ENCODE data around the gene ATG7.

The ATG7 gene

DNA sequence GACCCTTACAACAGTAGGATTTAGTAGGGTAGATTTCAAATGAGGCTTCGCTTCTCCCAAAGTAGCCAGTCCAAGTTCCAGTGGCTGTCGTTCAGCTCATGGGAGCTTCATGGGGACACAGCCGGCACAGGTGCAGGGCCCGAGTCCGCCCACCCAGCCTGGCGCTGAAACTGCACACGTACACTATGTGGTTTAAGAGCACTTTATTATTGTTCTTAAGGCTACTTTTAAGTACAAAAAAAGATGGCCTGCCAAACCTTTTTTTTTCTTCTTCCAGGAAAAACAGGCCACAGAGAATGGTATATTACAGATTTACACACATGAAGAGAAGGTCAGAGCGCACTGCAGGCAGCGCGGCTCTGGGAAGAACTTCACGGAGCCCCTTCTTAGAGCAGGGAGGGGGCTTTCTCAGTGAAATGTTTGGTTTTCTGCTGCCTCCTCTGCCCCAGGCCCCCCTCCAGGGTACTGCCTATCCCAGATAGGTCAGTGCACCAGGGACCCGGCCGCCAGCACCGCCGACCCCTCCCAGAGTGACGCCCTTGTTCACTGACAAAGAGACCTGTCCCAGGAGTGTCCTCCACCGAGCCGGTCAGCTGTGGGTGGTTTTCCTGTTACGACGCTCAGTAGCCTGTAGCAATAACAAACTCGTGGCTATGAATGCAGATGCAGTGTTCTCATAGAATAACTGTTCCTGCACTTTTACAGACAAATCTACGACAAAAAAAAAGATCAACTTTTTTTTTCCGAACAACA lies 283.9 kb downstream of the ATG7 start:
- DNase-seq (ENCODE audit: low spot score) = no peak

DNA sequence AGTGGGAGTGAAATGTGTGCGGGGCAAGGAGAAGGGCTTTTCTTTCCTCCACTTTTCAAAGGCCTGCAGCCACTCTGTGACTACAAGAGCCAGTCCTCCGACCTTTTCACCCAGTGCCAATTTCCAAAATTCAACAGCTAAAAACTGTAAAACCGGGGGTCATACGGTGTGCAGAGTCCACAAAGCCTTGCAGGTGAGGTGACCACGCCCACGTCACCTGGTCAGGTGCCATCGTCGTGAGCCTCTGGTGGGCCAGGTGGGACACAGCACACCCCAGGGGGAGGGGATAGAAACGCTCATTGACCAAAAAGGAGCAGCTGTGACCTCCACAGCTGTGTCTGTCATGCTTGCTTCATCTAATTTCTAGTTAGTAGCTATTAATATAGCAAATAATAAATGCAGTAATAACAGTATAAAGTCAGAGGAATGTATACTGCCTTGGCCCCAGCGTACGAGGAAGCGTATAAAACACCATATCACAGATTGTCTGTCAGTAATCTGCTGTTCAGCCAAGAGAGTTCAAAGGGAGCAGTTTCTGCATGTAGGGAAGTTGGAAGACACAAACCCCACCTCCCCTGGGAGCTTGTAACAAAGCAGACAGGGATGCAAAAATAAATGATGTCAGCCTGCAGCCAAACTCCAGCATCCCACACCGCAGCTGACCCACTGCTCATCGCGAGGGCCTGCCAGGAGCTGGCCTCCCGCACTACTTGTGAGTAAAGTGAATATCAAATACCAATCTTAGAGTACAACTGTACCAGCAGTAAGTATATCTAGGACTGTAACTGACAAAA lies 284.9 kb downstream of the ATG7 start:
- no peak for DNase-seq (ENCODE audit: low spot score)

DNA sequence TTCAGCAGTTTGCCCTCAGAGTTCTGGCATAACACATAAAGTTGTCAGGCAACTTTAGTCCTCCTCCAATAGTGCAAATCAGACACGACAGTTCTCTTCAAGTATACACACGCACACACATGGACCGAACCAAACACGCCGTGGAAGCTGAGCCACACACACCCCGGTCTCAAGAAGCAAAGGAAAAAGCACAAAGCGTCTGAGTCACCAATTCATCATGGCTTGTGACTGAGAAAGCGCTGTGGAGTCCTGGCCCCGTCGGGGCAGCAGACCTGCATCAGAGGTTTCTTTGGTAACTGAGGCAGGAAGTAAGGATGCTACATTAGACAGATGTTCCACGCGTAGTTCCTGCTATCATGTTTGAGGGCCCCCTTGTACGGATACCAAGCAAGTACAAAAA lies 285.8 kb downstream of the ATG7 start:
- DNase-seq (ENCODE audit: low spot score) = no peak

DNA sequence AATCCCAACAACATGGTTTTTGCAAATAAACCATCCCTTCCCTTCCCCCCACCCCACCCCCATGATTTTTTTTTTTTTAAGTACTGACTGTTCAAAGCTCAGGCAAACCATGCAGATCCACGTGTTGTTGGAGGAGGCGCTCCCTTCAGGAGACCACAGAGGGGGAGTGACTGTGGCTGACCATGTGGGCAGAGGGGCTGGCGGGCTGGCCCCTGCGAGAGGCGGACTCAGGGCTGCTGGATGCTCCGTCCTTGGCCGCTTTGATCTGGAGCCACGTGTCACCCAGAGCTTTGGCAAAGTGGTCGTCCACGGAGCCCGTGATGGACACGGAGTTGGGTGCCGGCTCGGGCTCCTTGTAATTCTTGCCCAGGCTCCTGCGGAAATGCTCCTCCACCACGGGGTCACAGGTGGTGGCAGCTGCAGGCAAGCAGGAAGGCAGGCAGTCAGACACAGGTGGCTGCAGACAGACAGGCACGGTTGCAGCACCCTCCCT lies 286.3 kb downstream of the ATG7 start:
- no peak for DNase-seq (ENCODE audit: low spot score)

DNA sequence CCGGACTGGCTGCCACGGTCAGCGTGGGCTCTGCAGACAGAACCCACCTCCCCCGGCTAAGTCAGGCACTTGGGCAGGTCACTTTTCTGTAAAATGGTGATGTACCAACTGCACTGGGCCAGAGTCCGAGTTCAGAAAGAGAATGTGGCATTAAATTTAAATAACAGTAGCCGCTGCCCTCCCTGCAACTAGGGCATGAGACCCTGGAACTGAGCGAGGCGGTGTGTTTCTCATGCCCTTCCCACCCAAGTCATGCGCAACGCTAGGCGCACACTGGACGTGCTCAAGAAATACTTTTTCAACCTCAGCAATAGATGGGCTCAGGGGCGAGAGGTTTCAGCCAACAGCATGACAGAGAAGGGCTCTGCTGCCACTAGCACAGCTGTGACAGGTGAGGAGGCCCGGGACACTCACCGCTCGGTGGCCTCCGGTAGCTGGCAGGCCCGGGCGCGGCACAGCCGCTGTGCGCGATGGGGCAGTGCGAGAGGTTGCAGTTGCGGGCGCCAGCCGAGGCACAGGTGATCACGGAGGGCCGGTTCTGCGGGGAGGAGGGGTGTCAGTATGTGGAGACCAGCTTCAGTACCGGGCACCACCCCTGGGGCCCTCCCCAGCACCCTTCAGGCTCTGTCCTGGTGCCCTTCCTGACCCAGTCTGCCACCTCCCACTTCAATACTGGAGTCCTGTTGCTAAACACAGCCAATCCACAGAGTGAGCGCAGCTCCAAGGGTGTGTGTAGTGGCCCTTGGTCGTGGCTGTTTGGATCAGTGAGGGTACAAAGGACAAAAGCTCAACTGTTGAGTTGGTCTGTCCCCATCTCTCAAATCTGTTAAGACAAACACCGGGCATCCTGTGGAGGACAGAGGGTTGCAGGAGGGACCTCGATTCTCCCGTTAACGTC lies 287.0 kb downstream of the ATG7 start:
- no peak for DNase-seq (ENCODE audit: low spot score)

DNA sequence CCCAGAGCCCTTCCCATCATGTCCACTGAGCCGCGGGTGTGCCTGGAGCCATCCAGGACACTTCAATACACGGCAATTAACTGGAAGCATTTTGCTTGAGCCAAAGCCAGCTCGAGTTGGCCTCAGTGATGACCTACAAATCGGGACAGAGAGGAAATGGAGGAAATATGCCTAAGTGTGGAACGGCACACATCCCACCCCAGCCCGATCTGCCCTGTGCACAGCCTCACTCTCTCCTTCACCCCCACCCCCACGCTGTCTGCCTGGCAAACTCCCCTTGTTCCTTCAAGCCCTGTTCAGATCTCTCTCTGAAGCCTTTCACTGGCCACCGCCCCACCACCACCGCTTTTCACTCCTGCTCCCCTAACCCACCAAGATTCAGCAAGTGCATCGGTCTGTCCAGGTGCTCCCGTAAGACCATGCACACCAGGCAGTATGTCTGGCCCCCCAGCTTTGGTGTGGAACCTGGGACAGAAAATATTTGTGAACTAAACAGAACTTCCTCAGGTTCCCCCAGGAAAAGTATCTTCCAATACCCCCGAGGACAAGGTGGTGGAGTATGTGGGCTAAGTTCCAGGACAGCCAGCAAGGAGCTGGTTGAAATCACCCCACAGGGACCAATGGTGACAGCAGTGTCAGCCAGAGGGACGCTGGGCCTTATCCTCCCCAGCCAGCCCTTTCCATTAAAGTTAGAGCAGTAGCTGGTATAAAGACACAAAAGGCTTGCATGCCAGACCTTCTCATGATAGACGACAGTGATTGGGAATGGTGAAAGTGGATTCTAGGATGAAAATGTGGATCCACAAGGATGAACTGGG lies 287.8 kb downstream of the ATG7 start:
- no peak for DNase-seq (ENCODE audit: low spot score)

DNA sequence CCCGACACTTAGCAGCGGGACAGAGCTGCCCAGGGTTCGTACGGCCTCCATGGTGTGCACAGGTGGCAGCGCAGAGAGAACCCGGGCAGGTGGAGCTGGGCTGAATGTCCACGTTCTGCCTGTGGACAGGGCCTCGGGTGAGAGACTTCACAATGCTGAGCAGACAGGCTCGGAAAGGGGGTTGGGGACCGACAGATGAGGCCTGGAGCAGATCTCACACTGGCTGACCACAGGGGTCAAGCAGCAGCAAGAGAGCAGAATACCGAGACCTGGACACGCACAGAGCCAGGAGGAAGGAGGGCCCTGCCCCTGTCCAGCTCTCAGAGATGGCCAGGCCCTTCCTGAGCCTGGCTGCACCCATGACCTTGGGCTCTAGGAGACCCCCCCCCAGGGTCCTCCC lies 288.5 kb downstream of the ATG7 start:
- DNase-seq (ENCODE audit: low spot score) = no peak

DNA sequence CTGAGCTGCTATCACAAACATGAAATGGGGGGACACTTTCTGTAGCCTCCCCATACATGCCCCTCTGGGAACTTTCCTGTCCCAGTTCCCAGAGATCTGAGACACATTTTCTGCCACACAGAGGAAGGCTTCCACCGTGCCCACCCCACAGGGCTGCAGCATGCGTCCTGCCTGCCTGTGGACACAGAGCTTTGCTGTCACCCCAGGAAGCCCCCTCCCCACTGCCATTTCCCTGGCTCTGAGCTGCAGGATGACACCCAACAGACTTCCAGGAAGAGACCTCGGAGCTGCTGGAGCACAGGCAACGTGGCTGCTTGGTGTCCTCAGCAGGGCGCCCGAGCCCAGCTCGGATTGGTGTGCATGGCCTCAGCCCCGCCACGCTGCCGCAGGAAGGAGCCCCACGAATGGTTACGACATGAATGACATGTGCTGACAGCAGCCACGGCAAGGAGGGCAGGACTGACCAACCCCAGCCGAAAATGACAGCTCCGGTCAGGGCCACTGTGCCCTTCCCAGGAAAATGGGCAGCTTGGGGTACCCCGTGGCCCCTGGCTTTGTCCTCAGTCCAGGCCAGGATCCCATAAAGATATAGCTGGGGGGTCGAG lies 290.2 kb downstream of the ATG7 start:
- DNase-seq (ENCODE audit: low spot score) = no peak

DNA sequence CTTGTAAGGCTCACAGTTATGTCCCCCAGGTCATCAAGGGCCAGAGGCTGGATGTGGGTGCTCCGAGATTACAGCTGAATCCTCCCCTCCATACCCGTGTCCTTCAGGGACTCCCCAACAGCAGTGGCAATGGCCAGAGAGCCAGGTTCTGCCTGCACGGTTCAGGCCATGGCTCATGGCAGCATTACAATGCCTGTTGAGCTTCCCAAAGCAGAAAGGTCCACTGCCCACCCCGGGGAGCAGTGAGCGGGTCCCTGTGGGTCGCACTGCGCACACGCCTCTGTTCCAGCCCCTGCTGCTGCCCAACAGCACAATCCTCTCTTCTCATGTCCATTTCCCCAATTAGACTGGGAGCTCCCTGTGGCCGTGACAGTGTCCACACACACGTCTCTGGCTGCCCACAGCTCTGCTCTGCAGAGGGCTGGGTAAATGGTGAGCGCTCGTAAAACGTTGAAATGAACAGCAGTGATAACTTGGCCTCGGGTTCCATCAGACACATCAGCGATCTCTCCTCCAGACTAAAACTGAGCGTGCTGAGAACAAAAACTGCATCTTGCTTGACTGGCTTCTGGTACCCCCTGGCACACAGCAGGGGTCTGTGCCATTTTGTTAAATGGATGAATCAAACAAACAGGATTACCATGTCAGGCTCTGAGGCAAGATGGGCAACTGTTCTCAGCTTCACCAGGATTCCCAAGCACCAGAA lies 291.1 kb downstream of the ATG7 start:
- no peak for DNase-seq (ENCODE audit: low spot score)

DNA sequence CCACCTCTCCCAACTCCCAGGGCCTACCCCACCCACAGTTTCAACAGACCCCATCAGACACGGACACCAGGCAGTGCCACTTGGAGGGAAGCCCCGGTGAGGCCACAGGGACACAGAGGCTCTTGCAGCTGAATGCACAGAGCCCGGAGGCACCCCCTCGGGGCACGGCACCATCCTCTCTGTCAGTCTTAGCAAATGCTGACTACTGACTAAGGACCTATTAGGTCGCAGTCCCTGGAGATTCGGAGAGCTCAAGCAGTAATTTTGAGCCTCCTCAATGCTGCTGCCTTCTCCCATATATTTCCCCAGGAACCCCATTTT lies 291.6 kb downstream of the ATG7 start:
- DNase-seq (ENCODE audit: low spot score) = no peak

DNA sequence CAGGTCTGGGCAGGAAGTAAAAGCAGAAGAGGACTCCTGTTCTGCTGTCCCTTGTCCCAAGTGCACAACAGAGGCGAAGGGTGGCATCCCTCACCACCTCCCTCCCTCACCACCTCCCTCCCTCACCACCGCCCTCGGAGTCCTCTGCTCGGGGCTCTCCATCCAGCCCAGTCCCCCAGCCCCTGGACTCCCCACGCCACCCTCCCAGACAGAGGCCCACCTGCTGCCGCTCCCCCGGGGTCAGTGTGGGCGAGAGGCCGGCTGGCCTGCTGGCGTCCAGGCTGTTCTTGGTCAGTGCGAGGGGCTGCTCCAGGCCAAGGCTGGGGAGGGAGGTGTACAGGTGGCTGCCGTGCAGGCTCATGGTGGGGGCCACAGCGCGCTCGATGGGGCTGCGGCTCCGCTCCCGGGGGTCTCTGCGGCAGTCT lies 292.4 kb downstream of the ATG7 start:
- DNase-seq (ENCODE audit: low spot score) = no peak

DNA sequence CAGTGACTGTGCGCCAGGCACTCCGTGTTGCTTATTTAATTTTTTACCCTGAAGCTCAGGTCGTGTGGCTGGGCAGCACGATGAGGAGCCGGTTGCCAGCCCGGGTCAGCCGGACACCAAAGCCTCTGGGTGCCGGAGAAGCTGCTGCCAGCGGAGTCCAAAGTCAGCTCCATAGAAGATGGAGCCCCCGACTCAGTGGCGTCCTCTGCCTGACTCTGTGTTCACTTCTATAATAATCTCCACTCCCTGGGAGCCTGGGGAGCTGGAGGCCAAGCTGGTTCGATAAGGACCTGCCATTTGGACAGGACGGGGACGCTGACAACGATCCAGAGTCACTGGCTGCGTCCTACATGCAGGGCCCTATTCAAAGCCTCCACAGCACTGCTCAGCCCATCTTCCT lies 292.9 kb downstream of the ATG7 start:
- no peak for DNase-seq (ENCODE audit: low spot score)

DNA sequence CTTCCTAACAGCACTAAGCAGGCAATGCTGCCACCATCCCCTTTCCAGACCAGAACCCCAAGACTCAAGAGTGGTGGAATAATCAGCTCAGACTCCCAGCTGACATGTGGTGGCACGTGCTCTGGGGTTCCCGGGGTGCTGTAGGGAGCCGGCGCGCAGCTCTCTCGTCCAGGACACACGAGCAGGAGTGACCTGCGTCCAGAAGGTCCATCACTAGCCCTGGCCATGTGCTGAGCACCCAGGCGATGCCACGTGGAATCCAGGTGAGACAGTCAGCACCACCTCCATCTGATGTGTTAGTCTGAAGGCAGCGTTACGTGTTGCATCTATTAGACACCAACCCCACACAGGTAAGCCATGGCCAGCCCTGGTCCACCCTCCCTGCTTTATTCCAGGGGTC lies 293.3 kb downstream of the ATG7 start:
- DNase-seq (ENCODE audit: low spot score) = no peak

DNA sequence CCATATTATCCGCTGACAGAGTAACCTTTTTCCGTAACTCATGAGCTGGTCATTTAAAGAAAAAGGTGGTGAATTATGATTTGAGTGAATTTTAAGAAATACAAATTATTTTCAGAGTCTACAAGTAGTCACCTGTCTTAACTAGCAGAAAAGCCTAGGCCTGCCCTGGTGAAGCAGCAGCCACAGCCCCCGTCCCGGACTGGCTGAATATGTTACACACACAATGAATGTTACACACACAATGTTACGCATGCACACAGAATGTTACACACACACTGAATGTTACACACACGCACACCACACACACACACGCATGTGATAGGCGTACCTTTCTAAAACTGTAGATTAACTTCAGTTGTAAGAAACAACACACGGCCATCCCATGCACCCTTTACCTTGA lies 293.7 kb downstream of the ATG7 start:
- DNase-seq (ENCODE audit: low spot score) = no peak

DNA sequence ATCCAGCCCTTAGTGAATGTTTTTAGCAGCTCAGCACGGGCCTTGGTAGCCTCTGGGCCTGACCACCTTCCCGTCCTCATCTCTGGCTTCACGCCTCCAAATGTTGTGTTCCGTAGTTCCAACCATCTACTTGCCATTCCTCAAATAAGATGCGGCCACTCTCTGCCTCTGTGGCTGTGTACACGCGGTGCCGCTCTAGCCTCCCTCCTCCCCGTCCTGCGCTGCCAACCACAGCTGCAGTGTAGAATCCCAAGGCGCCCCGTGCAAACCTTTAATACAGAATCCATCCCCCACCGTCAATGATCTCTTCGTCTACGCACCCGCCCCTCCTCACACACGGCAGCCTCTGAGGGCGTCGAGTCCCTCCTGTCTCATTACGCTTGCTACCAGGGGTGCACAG lies 294.3 kb downstream of the ATG7 start:
- DNase-seq (ENCODE audit: low spot score) = no peak

DNA sequence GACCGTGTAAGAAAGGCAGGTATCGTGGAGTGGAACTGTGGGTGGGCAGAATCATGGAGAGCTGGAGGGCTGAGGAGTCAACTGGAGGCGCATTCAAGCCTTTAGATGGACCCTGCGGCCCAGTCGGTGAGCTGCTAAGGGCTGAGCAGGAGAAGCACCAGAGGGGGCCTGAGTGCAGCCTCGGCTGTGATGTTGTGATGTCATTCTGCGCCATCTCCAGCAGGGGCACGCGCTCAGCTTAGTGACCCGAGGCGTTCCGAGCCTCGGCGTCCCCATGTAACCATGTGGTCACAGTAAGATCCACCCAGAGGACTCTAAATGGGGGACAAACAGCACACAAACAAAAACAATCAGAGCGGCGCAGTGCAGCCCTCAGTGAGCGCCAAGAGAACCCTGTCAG lies 294.7 kb downstream of the ATG7 start:
- DNase-seq (ENCODE audit: low spot score) = no peak

DNA sequence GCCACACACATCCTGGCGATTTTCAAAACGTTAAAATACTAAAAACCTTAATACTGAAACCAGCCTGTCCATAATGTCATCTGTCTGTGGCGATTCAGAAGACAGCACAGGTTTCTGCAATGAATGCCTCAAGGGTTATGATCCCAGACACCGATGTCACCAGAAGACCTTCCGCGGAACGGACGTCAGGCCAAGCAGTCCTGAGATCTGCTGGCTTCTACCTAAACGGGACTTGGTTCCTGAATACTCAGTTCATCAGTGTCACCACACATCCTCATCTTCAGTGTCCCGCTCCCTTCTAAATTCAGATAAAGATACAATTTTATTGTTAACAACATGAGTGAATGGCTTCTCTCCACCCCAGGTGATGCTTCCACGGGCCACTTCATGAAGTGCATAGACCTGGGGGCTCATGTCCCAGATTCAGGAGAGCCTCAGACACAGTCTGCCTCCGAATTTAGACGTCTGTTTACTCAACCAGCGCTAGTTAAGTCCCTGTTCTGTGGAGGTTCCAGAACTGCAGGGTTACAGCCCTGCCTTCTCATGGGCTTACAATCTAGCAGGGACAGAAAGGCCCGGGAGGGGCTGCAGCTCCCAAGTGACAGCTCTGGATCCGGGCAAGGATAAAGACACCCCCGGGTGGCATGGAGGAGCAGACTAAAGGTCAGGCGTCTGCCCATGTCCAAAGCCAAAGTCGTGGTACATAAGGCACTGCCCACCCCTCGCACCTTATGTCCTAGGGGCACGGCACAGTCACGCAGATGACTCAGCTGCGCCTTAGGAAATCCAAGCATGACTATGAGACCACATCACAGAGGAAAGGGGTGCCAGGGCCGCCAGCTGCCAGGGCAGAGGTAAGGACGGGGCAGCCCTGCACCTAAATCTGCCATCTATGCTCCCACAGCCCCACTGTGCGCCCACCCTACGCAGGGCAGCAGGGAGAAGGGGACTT lies 295.6 kb downstream of the ATG7 start:
- no peak for DNase-seq (ENCODE audit: low spot score)

DNA sequence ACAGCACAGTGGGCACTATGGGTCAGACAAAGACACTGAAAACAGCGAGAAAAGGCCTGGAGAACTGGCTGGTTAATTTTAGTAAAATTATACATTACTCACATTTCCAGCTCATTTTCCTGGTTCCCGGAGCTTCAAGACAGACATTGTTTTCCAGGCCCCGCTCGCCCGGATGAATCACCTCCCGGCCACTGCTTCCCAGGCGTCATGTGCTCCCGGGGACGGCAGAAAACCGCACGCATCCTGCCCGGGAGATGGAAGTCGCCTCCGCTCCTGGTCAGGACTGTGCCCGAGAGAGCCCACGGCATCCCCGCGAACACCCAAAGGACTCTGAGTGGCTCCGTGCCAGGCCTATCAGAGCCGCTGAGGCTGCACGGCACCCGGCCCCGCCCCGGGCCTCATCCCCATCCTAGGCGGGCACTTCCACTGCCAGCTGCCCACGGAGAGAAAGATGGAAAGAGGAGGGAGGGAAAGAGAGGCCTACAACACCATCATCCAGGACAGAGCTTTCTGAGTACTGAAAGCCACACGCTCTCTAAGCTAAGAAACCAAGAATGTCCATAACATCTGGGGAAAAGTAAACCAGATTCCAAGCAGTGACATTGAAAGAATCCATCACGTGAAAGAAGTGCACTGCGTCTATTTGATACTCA lies 296.4 kb downstream of the ATG7 start:
- DNase-seq (ENCODE audit: low spot score) = no peak

DNA sequence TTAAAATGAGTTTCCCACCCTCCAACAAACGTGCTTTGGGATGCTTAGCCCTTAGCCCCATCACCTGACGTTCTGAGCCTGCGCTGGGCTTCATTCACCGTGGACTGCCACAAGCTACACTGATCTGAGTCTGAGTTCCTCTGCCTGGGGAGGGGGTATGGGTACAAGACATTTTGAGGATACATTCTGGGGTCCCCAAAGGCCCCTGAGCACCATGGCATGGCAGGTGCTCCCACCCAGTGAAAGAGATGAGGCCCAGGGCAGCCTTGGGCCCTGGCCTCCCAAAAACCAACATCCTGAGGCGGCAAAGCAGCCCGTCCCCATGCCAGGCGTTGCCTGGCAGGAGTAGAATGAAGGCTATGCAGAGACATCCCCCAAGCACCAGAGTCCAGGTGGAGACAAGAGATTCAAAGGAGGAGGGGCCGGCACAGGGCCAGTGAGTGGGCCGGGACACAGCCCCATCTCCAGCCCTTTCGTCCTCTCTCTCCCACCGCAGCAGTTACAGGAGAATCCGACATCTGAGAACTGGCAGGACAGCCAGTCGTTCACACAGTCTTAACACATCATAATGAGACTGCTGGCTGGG lies 297.1 kb downstream of the ATG7 start:
- no peak for DNase-seq (ENCODE audit: low spot score)

All from CD4-positive, alpha-beta T cell treated with Interleukin-2 at 100 ng/mL for 4 hours (primary cell).